ENCODE results near the gene OR10P1.

DNA sequence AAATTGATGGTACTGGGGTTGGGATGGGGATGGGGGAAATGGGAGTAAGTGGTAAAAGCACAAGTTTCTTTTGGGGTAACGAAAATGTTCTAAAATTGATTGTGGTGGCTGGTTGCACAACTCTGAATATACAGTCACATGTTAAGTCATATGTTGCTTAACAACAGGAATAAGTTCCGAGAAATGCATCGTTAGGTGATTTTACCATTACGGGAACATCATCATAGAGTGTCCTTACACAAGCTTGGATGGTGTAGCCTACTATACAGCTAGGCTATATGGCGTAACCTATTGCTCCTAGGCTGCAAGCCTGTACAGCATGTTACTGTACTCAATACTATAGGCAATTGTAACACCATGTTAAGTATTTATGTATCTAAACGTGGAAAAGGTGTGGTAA lies 40.0 kb downstream of the OR10P1 start:
- no peak for TF ChIP-seq POLR2A (IDR thresholded peaks at IDR 0.05; ENCODE audit: low read depth)
- TF ChIP-seq, protein P1, sequence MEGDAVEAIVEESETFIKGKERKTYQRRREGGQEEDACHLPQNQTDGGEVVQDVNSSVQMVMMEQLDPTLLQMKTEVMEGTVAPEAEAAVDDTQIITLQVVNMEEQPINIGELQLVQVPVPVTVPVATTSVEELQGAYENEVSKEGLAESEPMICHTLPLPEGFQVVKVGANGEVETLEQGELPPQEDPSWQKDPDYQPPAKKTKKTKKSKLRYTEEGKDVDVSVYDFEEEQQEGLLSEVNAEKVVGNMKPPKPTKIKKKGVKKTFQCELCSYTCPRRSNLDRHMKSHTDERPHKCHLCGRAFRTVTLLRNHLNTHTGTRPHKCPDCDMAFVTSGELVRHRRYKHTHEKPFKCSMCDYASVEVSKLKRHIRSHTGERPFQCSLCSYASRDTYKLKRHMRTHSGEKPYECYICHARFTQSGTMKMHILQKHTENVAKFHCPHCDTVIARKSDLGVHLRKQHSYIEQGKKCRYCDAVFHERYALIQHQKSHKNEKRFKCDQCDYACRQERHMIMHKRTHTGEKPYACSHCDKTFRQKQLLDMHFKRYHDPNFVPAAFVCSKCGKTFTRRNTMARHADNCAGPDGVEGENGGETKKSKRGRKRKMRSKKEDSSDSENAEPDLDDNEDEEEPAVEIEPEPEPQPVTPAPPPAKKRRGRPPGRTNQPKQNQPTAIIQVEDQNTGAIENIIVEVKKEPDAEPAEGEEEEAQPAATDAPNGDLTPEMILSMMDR (IDR thresholded peaks at IDR 0.05), result no peak
- TF ChIP-seq POLR2AphosphoS5 (IDR thresholded peaks at IDR 0.05), result no peak
- TF ChIP-seq EP300 (IDR thresholded peaks at IDR 0.05), result no peak

Data from esophagus muscularis mucosa (tissue), 4 donors.